Cardiac fibroblast (primary cell): Measurements from ENCODE around the gene METTL1.
"Not testable (repeated sequence)": the region's sequence is repeated elsewhere in the genome, so short reads cannot be mapped to it uniquely, and the experiment has no call there.

Experiments
- DNase-seq, 2 donors: peaks; one replicate each; pipeline versions ENCODE4 v3.0.0 to v3.0.0-alpha.2; 2010; ENCODE audit warnings: low read depth in 2 of 2
- H3K4me3 ChIP-seq, 2 donors: replicated peaks in 1 of 2; 1 replicate in 1 of 2; 2 replicates in 1 of 2; pipeline ENCODE4 v1.5.1; 2011; ENCODE audit warnings: low read depth in 2 of 2, low read length in 2 of 2, mild to moderate bottlenecking in 2 of 2, moderate library complexity in 1 of 2
- TF ChIP-seq, protein P1 (sequence below): IDR thresholded peaks from one replicate; pipeline ENCODE4 v1.5.1; 2011; ENCODE audit warnings: low read depth, mild to moderate bottlenecking, low read length, inconsistent platforms

METTL1 gene

DNA sequence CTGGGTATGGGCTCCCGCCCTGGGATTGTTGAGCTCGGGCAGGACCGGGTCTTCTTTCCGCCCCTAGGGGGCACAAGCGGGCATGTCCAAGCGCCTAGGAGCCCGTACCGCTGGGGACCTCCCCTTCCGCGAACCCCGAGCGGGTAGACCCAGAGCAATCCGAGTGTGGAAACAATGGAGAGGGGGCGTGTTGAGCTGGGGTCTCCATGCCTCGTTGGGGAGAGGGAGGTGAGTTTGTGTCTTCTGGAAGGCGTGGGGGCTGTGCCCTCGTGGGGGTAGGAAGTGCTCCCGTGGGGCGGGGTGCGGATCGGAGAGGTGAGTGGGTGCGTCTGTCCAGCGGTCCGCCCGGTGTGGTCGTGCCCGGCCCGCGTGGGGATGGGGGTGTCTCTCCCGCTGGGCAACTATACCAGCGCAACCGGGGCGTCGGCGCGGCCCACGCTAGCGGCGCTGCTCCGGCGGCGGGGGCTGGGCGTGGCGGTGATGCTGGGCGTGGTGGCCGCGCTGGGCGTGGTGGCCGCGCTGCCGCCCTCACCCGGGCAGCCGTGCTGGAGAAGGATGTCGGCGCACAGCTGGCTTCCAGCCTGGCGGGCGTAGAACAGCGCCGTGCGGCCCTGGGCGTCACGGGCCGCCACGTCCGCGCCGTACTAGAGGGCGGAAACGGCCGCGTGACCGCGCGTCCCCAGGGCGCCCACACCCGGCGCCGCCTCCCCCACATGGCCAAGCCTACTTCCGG lies 45.6 kb downstream of the METTL1 start:
- TF ChIP-seq, protein P1, sequence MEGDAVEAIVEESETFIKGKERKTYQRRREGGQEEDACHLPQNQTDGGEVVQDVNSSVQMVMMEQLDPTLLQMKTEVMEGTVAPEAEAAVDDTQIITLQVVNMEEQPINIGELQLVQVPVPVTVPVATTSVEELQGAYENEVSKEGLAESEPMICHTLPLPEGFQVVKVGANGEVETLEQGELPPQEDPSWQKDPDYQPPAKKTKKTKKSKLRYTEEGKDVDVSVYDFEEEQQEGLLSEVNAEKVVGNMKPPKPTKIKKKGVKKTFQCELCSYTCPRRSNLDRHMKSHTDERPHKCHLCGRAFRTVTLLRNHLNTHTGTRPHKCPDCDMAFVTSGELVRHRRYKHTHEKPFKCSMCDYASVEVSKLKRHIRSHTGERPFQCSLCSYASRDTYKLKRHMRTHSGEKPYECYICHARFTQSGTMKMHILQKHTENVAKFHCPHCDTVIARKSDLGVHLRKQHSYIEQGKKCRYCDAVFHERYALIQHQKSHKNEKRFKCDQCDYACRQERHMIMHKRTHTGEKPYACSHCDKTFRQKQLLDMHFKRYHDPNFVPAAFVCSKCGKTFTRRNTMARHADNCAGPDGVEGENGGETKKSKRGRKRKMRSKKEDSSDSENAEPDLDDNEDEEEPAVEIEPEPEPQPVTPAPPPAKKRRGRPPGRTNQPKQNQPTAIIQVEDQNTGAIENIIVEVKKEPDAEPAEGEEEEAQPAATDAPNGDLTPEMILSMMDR: peak; percentile 89
- DNase-seq: peak; percentile 83 to 86
- peak overlapping the region; percentile 80 to 87 for H3K4me3 ChIP-seq

DNA sequence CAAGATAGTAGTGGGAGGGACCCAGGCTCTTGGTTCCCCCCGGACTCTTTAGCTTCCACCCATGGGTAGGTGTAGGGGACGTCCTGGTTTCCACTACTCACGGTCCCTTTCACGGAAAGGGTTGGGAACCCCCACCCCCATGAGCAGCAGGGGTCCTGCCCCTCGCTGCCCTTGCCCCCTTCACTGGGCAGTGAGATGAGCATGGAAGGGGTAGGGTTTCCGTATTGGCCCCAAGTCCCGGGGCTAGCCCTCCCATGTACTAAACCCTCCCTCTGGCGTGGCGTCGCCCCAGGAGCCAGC lies 46.1 kb downstream of the METTL1 start:
- no peak for DNase-seq
- TF ChIP-seq, protein P1: no peak
- peak overlapping the region; percentile 80 to 87 for H3K4me3 ChIP-seq

DNA sequence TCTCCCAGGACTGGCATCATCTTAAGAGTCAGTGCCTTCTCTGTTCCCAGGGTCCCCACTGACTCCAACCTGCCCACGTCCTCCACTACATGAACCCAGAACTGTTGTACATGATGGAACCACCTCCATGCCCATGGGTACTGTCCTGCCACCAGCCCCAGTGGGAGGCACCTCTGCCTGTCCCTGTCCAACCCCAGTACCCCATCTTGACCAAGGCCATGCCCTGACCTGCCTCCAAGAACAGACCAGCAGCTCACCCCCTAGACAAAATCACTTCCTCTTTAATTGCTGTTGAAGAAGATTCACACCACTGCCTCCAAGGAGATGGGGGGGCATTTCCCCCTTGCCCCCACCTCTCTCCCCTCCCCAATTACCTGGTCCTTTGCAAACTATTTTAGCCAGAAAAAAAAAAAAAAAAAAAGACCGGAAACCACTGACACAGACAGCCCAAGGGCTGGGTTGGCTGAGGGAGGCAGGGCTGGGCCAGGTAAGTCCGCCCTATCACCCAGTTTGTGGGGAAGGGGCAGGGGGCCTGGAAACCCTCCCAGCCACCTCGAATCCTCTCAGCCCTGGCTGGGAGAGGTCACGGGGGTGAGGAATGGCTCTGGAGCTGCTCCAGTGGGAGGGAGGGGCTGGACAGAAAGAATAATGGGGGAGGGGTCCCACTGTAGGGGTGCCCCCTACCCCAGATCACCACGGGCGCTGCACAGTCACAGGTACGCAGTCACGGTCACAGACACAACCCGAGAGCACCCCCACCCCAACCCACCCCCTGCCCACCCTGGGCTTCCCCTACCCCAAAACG lies 46.8 kb downstream of the METTL1 start:
- no peak for DNase-seq
- TF ChIP-seq, protein P1: no peak
- H3K4me3 ChIP-seq: no peak overlapping the region

DNA sequence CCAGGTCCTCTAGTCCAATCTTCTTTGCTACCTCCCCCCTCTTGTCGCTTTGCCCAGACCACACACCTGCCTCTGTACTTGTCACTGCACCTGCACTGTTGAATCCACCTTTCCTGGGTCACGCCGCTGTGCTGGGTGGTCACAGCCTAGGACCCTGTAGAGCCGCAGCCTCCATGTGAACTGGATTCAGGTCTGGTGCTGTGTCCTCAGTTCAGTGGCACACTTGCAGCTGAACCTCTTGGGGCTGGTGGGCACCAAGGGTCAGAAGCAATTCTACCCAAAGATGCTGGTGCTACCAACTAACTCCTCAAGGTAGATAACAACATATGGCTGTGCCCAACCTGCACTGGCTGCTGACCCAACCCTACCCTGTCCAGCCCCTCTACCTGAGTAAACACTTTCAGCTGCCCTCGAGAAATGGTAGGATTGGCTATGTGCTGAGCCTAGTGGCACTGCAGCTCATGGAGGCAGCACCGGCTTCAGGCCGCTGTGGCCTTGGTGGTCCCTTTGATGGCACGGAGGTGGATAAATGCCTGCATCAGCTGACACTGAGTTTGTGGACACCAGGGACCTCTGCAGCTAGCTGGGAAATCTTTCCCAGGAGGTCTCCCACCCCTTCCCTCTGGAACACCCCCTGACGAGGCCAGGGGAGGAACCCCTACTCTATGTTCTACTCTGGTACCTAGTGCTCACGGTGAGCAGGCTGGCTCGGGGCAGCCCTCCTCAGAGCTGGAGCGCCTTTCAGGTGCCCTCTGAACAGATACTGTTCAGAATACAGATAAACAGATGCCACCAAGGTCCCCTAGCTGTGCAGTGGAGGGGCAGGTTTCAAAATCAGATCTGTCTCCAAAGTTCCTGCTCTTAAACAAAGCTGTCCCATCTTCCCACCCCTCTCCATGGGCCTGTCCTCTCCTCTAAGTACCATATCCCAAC lies 47.6 kb downstream of the METTL1 start:
- no peak for DNase-seq
- TF ChIP-seq, protein P1: no peak
- no peak overlapping the region for H3K4me3 ChIP-seq

DNA sequence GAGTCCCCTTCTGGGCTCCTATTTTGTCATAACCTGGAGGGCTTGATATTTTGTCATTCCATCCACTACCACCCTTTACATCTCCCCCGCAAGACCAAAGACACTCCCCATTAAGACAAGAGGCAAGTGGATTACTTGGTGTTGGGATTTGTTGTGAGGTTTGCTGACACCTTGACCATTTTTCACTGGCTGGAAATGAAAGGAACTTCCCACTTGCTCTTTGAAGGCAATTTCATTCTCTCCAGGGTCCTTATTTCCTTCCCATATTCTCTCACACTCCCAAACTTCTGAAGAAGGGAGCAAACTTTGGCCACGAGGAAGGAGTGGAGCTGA lies 48.3 kb downstream of the METTL1 start:
- H3K4me3 ChIP-seq: no peak overlapping the region
- DNase-seq: no peak
- TF ChIP-seq, protein P1: no peak

DNA sequence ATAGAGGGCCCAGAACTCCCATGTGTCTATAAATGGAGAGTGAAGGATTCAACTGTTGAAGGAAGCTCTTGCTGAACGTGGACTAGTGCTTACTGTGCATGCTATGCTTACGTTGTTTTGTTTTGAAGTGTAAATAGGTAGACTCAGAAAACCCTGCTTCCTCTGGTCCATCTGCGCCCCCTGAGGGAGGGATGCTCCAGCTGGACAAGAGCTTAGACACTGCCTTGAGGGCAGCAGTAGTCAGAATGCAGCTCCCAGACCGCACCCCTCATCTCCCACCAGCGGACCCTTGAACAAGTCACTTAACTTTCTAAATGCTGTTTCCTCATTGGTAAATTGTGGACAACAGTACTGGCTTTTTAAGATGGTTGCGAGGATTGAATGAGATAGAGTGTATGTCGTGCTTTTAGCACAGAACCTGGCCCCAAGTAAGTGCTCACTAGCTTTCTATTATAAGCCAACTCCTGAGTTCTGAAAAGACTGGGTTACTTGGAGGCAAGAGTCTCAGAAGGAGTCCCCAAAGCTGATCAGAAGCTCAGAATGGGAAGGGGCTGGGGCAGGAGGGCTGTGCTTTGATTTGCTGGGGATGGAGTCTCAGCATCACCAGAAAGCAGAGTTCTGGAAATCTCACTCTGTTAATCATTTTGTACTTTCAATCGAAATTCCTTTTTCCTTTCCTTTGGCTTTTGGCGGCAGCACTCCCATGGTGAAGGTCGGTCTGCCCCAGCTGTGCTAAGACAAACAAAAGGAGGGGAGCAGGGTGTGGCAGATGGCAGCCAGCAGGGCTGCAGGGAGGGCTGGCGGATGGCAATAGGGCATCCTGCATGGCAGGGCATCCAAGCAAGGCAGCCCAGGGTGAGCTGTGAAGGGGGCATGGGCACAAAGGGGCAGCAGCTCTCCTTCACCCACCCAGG lies 48.9 kb downstream of the METTL1 start:
- no peak for DNase-seq
- TF ChIP-seq, protein P1: no peak
- no peak overlapping the region for H3K4me3 ChIP-seq

DNA sequence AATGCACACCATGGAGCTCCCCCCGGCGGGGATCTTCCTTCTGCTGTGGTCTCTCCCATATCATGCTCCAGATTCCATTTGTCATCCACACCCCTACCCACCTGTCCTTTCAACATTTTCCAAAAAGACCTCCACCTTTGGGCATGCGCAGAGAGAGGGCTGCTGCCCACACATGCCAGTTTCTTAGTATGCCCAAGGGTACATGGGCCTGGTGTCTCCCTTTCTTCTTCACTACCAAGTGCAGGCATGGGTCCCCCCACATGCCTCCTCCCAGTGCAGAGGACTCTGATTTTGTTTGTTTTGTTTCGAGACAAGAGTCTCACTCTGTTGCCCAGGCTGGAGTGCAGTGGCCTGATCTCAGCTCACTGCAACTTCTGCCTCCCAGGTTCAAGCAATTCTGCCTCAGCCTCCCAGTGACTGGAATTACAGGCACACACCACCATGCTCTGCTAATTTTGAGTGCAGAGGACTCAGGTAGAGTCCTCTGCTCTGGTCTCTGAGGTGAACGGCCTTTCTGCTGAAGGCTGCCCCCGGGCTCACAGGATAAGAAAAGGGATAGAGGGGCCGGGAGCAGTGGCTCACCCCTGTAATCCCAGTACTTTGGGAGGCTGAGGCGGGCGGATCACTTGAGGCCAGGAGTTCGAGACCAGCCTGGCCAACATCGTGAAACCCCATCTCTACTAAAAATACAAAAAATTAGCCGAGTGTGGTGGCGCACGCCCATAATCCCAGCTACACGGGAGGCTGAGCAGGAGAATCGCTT lies 49.9 kb downstream of the METTL1 start:
- not testable (repeated sequence) for H3K4me3 ChIP-seq, DNase-seq
